Spleen (tissue), 11 donors: ENCODE results near the gene ZKSCAN1. TPM values are rescaled to one million over a fixed set of nuclear protein-coding genes. Genes with fewer than 3 reads are reported as not detected.

Source experiments
- DNase-seq: peaks from one replicate; pipeline ENCODE4 v3.0.0-alpha.2; 2020
- H3K27ac ChIP-seq, 8 donors: fragments of 200-600 bp; sonication (generic) in 7 of 8; 1 replicate in 4 of 8; 2 replicates in 4 of 8; pipeline versions ENCODE4 v1.5.0 to v1.8.0; 2016 to 2021; ENCODE audit warnings: inconsistent platforms in 4 of 8, mild to moderate bottlenecking in 4 of 8, moderate library complexity in 1 of 8
- H3K27me3 ChIP-seq, 7 donors: fragments of 200-600 bp; sonication (generic) in 6 of 7; replicated peaks in 1 of 7; 1 replicate in 4 of 7; 2 replicates in 3 of 7; pipeline versions ENCODE4 v1.5.0 to v1.8.0; 2016 to 2021; ENCODE audit warnings: inconsistent platforms in 3 of 7, mild to moderate bottlenecking in 1 of 7
- H3K36me3 ChIP-seq, 6 donors: fragments of 200-600 bp; sonication (generic) in 5 of 6; 1 replicate in 4 of 6; 2 replicates in 2 of 6; pipeline versions ENCODE4 v1.5.0 to v1.8.0; 2016 to 2021; ENCODE audit warnings: inconsistent platforms in 2 of 6
- H3K4me1 ChIP-seq, 6 donors: fragments of 200-600 bp; sonication (generic) in 5 of 6; 1 replicate in 3 of 6; 2 replicates in 3 of 6; pipeline versions ENCODE4 v1.5.0 to v1.8.0; 2016 to 2021; ENCODE audit warnings: inconsistent platforms in 3 of 6
- H3K4me3 ChIP-seq, 8 donors: fragments of 200-600 bp; sonication (generic) in 7 of 8; 1 replicate in 4 of 8; 2 replicates in 4 of 8; pipeline versions ENCODE4 v1.5.0 to v1.8.0; 2016 to 2021; ENCODE audit warnings: inconsistent platforms in 4 of 8, mild to moderate bottlenecking in 4 of 8, moderate library complexity in 2 of 8
- H3K9me3 ChIP-seq, 8 donors: fragments of 200-600 bp; sonication (generic) in 7 of 8; 1 replicate in 4 of 8; 2 replicates in 4 of 8; pipeline versions ENCODE4 v1.5.0 to v1.8.0; 2016 to 2021; ENCODE audit warnings: inconsistent platforms in 4 of 8
- CTCF ChIP-seq, 11 experiments: fragments of 200-600 bp in 7 of 11; fragments of 450-650 bp in 4 of 11; sonication (generic) in 4 of 11; IDR thresholded peaks in 8 of 11; conservative IDR thresholded peaks in 3 of 11; 1 replicate in 7 of 11; 2 replicates in 4 of 11; pipeline versions ENCODE4 v1.4.0 to v1.8.0; 2016 to 2021; ENCODE audit warnings: antibody characterized with exemption in 11 of 11, inconsistent platforms in 4 of 11, mild to moderate bottlenecking in 1 of 11
- POLR2A ChIP-seq, 3 donors: fragments of 450-650 bp; IDR thresholded peaks; one replicate each; pipeline ENCODE4 v1.5.1; 2017; ENCODE audit warnings: antibody characterized with exemption in 3 of 3, mild to moderate bottlenecking in 1 of 3
- POLR2AphosphoS5 ChIP-seq, 3 donors: sonication (generic); formaldehyde crosslinking; IDR thresholded peaks; one replicate each; pipeline ENCODE4 v1.5.1; 2017; ENCODE audit warnings: antibody characterized with exemption in 3 of 3
- WGBS, 5 donors: extraction: QIAGEN DNeasy Blood & Tissue Kit in 3 of 5; methylation state at CpG; one replicate each; pipeline versions ENCODE4 v1.1.5 to v1.1.7; 2013 to 2018; 5-methylcytosine and 5-hydroxymethylcytosine counted together
- intact Hi-C: fragments of 100-400 bp; cut with DNase I; formaldehyde crosslinking; loops from one replicate; pipeline ENCODE4 v1.15.0; 2023; ENCODE audit warnings: low total_unique reads
- polyA plus RNA-seq, 3 donors: library from polyadenylated mRNA; stranded (reverse); fragments of 200-250 nt; gene quantifications; one replicate each; pipeline ENCODE4 v1.2.1, GENCODE V29; 2013
- total RNA-seq, 7 donors: library from RNA; depleted of rRNA in 3 of 7; stranded (reverse); fragments of >200 nt in 3 of 7; fragmentation: NEBNext Ultra II Directional in 4 of 7; extraction: Animal tissue kit (Norgen Biotek cat#: 25700) in 4 of 7; gene quantifications; one replicate each; pipeline versions ENCODE4 v1.1.0 to v1.2.1, GENCODE V29; 2016 to 2021
- donor health status: healthy with polysubstance abuse.
- donor health status: DM: no; HTN: no; CAD: no; lungs with moderate emphysema.
- donor health status: DM: no; HTN: no; CAD: no.
- donor health status: Bipolar disorder and iron deficiency.
- donor health status: healthy.
- donor health status: DM: no; HTN: no; CAD: no.
- donor health status: DM: yes; HTN: yes; CAD: no.

ZKSCAN1 gene
- total and polyA plus RNA-seq, 10 donors: 7.3 to 77.9 (median 32.7) TPM

- peak overlapping the region; percentile 76 to 94 (median 90) for H3K27ac ChIP-seq
- peak overlapping the region; percentile 58 to 97 (median 77) for H3K4me3 ChIP-seq
- no peaks in the 10 kb centered on the region for H3K9me3 ChIP-seq
- peaks cover 3 to 48% (median 44%) of the 10 kb centered on the region in 6 donors for H3K36me3 ChIP-seq
- intact Hi-C loops: no loop called here
- peaks cover 15 to 70% (median 29%) of the 10 kb centered on the region in 6 donors for H3K4me1 ChIP-seq
- no peak for TF ChIP-seq CTCF (IDR thresholded peaks at IDR 0.05 in 8 of 11, conservative IDR thresholded peaks at IDR 0.05 in 3 of 11)
- TF ChIP-seq POLR2A (IDR thresholded peaks at IDR 0.05): no peak
- no peak for TF ChIP-seq POLR2AphosphoS5 (IDR thresholded peaks at IDR 0.05)
- no peak for DNase-seq
- H3K27me3 ChIP-seq: no peaks in the 10 kb centered on the region
- WGBS, 5 donors: 33 to 58% (median 44%) methylated on average over 7 of the region's 7 CpGs
These were observed 74.2 kb downstream of the ZKSCAN1 start for GRCh38 chr7:100089458-100090196.

GRCh38 chr7:100090527-100091410, 75.4 kb downstream of the ZKSCAN1 start:
- intact Hi-C loops: no loop called here
- Histone ChIP-seq H3K4me3 (no peak overlapping the region), H3K4me1 (peaks cover 15 to 70% (median 29%) of the 10 kb centered on the region in 6 donors), H3K27ac (no peak overlapping the region), H3K27me3 (no peaks in the 10 kb centered on the region), H3K36me3 (peaks cover 10 to 59% (median 56%) of the 10 kb centered on the region in 6 donors), H3K9me3 (no peaks in the 10 kb centered on the region)
- no peak for DNase-seq
- WGBS, 5 donors: 79 to 90% (median 86%) methylated on average over 12 to 14 of the region's 14 CpGs
- TF ChIP-seq POLR2A (IDR thresholded peaks at IDR 0.05): no peak
- no peak for TF ChIP-seq POLR2AphosphoS5 (IDR thresholded peaks at IDR 0.05)
- no peak for TF ChIP-seq CTCF (IDR thresholded peaks at IDR 0.05 in 8 of 11, conservative IDR thresholded peaks at IDR 0.05 in 3 of 11)

Other genes with a start within 250 kb of the ZKSCAN1 start
- gene CYP3A4, start 231.4 kb upstream of the ZKSCAN1 start, total RNA-seq: not detected
- gene CYP3A4, start 231.4 kb upstream of the ZKSCAN1 start, polyA plus RNA-seq: not detected
- gene CYP3A43, start 187.6 kb upstream of the ZKSCAN1 start, total RNA-seq: 1 to 10 TPM in 1 of 7 donors, under 1 TPM in 1, not detected in 5; 0.39 to 1.2 TPM
- not detected for gene CYP3A43, start 187.6 kb upstream of the ZKSCAN1 start, polyA plus RNA-seq
- gene OR2AE1, start 138.6 kb upstream of the ZKSCAN1 start, total RNA-seq: under 1 TPM in 1 of 7 donors, not detected in 6; 0.94 TPM
- not detected for gene OR2AE1, start 138.6 kb upstream of the ZKSCAN1 start, polyA plus RNA-seq
- 10 to 100 TPM; 34.7 to 58.5 (median 40.3) TPM for gene TRIM4, start 96.1 kb upstream of the ZKSCAN1 start, total RNA-seq
- 10 to 100 TPM; 14.3 to 20.9 (median 14.7) TPM for gene TRIM4, start 96.1 kb upstream of the ZKSCAN1 start, polyA plus RNA-seq
- gene GJC3, start 86.0 kb upstream of the ZKSCAN1 start, total RNA-seq: 1 to 10 TPM in 1 of 7 donors, under 1 TPM in 1, not detected in 5; 0.47 to 1.0 TPM
- gene GJC3, start 86.0 kb upstream of the ZKSCAN1 start, polyA plus RNA-seq: under 1 TPM in 2 of 3 donors, not detected in 1; 0.29 to 0.53 TPM
- under 1 TPM in 1 of 7 donors, not detected in 6; 0.79 TPM for gene AZGP1, start 39.6 kb upstream of the ZKSCAN1 start, total RNA-seq
- 1 to 10 TPM in 1 of 3 donors, under 1 TPM in 2; 0.13 to 2.3 (median 0.36) TPM for gene AZGP1, start 39.6 kb upstream of the ZKSCAN1 start, polyA plus RNA-seq
- 10 to 100 TPM in 2 of 7 donors, 1 to 10 TPM in 5; 7.2 to 14.3 (median 9.2) TPM for gene ZSCAN21, start 34.2 kb downstream of the ZKSCAN1 start, total RNA-seq
- gene ZSCAN21, start 34.2 kb downstream of the ZKSCAN1 start, polyA plus RNA-seq: 1 to 10 TPM; 3.7 to 6.1 (median 5.0) TPM
- 10 to 100 TPM; 25.7 to 34.0 (median 29.3) TPM for gene ZNF3, start 66.1 kb downstream of the ZKSCAN1 start, total RNA-seq
- gene ZNF3, start 66.1 kb downstream of the ZKSCAN1 start, polyA plus RNA-seq: 10 to 100 TPM; 11.0 to 17.3 (median 14.8) TPM
- gene COPS6, start 73.4 kb downstream of the ZKSCAN1 start, total RNA-seq: 10 to 100 TPM; 47.0 to 86.7 (median 64.7) TPM
- 10 to 100 TPM; 80.7 to 89.6 (median 83.5) TPM for gene COPS6, start 73.4 kb downstream of the ZKSCAN1 start, polyA plus RNA-seq
- 10 to 100 TPM; 49.5 to 74.7 (median 64.8) TPM for gene MCM7, start 85.8 kb downstream of the ZKSCAN1 start, total RNA-seq
- gene MCM7, start 85.8 kb downstream of the ZKSCAN1 start, polyA plus RNA-seq: 10 to 100 TPM; 72.3 to 92.7 (median 75.8) TPM
- 10 to 100 TPM in 5 of 7 donors, 1 to 10 TPM in 2; 9.2 to 18.0 (median 12.0) TPM for gene AP4M1, start 86.0 kb downstream of the ZKSCAN1 start, total RNA-seq
- gene AP4M1, start 86.0 kb downstream of the ZKSCAN1 start, polyA plus RNA-seq: 10 to 100 TPM in 2 of 3 donors, 1 to 10 TPM in 1; 8.7 to 10.1 (median 10.1) TPM
- 10 to 100 TPM; 29.7 to 44.0 (median 36.5) TPM for gene TAF6, start 103.8 kb downstream of the ZKSCAN1 start, total RNA-seq
- 10 to 100 TPM; 16.5 to 36.6 (median 21.3) TPM for gene TAF6, start 103.8 kb downstream of the ZKSCAN1 start, polyA plus RNA-seq
- gene CNPY4, start 104.0 kb downstream of the ZKSCAN1 start, total RNA-seq: 10 to 100 TPM; 12.4 to 19.7 (median 15.2) TPM
- gene CNPY4, start 104.0 kb downstream of the ZKSCAN1 start, polyA plus RNA-seq: 10 to 100 TPM in 2 of 3 donors, 1 to 10 TPM in 1; 9.7 to 14.1 (median 11.0) TPM
- gene MBLAC1, start 111.4 kb downstream of the ZKSCAN1 start, total RNA-seq: 1 to 10 TPM; 1.7 to 4.4 (median 2.0) TPM
- gene MBLAC1, start 111.4 kb downstream of the ZKSCAN1 start, polyA plus RNA-seq: 1 to 10 TPM; 1.8 to 2.7 (median 2.4) TPM
- 100 to 1,000 TPM; 152 to 328 (median 187) TPM for gene LAMTOR4, start 133.3 kb downstream of the ZKSCAN1 start, total RNA-seq
- 100 to 1,000 TPM; 470 to 709 (median 574) TPM for gene LAMTOR4, start 133.3 kb downstream of the ZKSCAN1 start, polyA plus RNA-seq
- 10 to 100 TPM; 33.0 to 68.7 (median 48.2) TPM for gene TRAPPC14, start 143.1 kb downstream of the ZKSCAN1 start, total RNA-seq
- 10 to 100 TPM; 33.0 to 54.5 (median 51.4) TPM for gene TRAPPC14, start 143.1 kb downstream of the ZKSCAN1 start, polyA plus RNA-seq
- 1 to 10 TPM; 1.3 to 6.2 (median 3.0) TPM for gene GAL3ST4, start 153.0 kb downstream of the ZKSCAN1 start, total RNA-seq
- gene GAL3ST4, start 153.0 kb downstream of the ZKSCAN1 start, polyA plus RNA-seq: 1 to 10 TPM; 1.0 to 2.8 (median 1.1) TPM
- 1 to 10 TPM; 2.4 to 5.3 (median 4.5) TPM for gene GPC2, start 161.8 kb downstream of the ZKSCAN1 start, total RNA-seq
- gene GPC2, start 161.8 kb downstream of the ZKSCAN1 start, polyA plus RNA-seq: 1 to 10 TPM; 2.1 to 4.4 (median 4.2) TPM
- gene STAG3, start 162.3 kb downstream of the ZKSCAN1 start, total RNA-seq: 10 to 100 TPM in 5 of 7 donors, 1 to 10 TPM in 2; 8.0 to 59.6 (median 31.4) TPM
- 100 to 1,000 TPM in 2 of 3 donors, 10 to 100 TPM in 1; 69.5 to 123 (median 104) TPM for gene STAG3, start 162.3 kb downstream of the ZKSCAN1 start, polyA plus RNA-seq
- 10 to 100 TPM; 21.9 to 58.7 (median 33.9) TPM for gene PVRIG, start 204.4 kb downstream of the ZKSCAN1 start, total RNA-seq
- 10 to 100 TPM; 20.3 to 41.2 (median 30.2) TPM for gene PVRIG, start 204.4 kb downstream of the ZKSCAN1 start, polyA plus RNA-seq